Measurements from ENCODE around the gene RFX3. TPM values are rescaled to one million over a fixed set of nuclear protein-coding genes. Genes with fewer than 3 reads are reported as not detected.

The RFX3 gene
- total and polyA plus RNA-seq, 2 of the 13 experiments (the other 11 are each of a cell fraction or from before 2014, with no cell fraction given): 2.7 to 5.3 TPM

- Histone ChIP-seq H3K9ac (ENCODE audit: insufficient read depth, low read depth, low read length) (no peak overlapping the region), H3K27me3 (ENCODE audit: control insufficient read depth in 1 of 2, insufficient read depth in 2 of 2, low read length in 2 of 2) (no peaks in the 10 kb centered on the region), H2AFZ (ENCODE audit: low read length) (no peak overlapping the region), H4K20me1 (ENCODE audit: insufficient read depth, low read length) (no peaks in the 10 kb centered on the region), H3K4me1 (ENCODE audit: insufficient read depth, low read length) (no peaks in the 10 kb centered on the region), H3K9me3 (ENCODE audit: low read length) (no peaks in the 10 kb centered on the region), H3K4me3 (replicated peaks in 1 of 3; ENCODE audit: insufficient read depth in 1 of 3, low read depth in 2 of 3, low read length in 3 of 3) (no peak overlapping the region), H3K79me2 (ENCODE audit: insufficient read depth, low read length) (no peaks in the 10 kb centered on the region), H3K4me2 (ENCODE audit: low read depth, low read length) (no peak overlapping the region), H3K27ac (ENCODE audit: extremely low read length, insufficient read depth, low read length) (no peak overlapping the region), H3K36me3 (replicated peaks in 1 of 2; ENCODE audit: control insufficient read depth in 1 of 2, insufficient read depth in 2 of 2, low read length in 2 of 2) (no peaks in the 10 kb centered on the region)
- CTCF ChIA-PET (ENCODE audit: low intra/inter-chr PET ratio, low total read pairs): no interaction called here
- no peak for FAIRE-seq
- 65% methylated on average over 2 of the region's 2 CpGs for WGBS (ENCODE audit: low lambda C conversion rate)
- POLR2A ChIA-PET: interaction anchor here (0.6 to 1.6 kb wide), 2 partner anchors 17 to 197 kb away, joined by 3 read pairs; partner anchors contain the start of gene RFX3
- TF ChIP-seq ZNF768 (CRISPR knock-in tag; IDR thresholded peaks at IDR 0.05) (no peak), PLRG1 (conservative IDR thresholded peaks at IDR 0.05) (no peak), SOX5 (CRISPR knock-in tag; IDR thresholded peaks at IDR 0.05; ENCODE audit: borderline replicate concordance) (no peak), ARNT (IDR thresholded peaks at IDR 0.05) (no peak), ZBTB42 (CRISPR knock-in tag; IDR thresholded peaks at IDR 0.05) (no peak), ZNF746 (CRISPR knock-in tag; IDR thresholded peaks at IDR 0.05) (no peak), ZNF225 (CRISPR knock-in tag; IDR thresholded peaks at IDR 0.05) (no peak), ZUFSP (CRISPR knock-in tag; IDR thresholded peaks at IDR 0.05; ENCODE audit: borderline replicate concordance) (no peak), HDAC6 (IDR thresholded peaks at IDR 0.05; ENCODE audit: low read depth, low read length) (no peak)
- no TSS peak for BruUV-seq (replicated peaks)
- no peak for DNase-seq (ENCODE audit: low spot score)
- in situ Hi-C loops (cut with HindIII; ENCODE audit: extremely low pct_ligation_motif_present, low pct_unique_long_range_greater_than_20kb) (no loop called here), intact Hi-C loops (cut with micrococcal nuclease; ENCODE audit: unreplicated experiment) (no loop called here)
- ATAC-seq: no peak
These were observed 196.4 kb downstream of the RFX3 start for GRCh38 chr9:3329361-3329760.

- Histone ChIP-seq H3K4me1 (ENCODE audit: insufficient read depth, low read length) (no peaks in the 10 kb centered on the region), H3K4me2 (ENCODE audit: low read depth, low read length) (no peak overlapping the region), H3K9ac (ENCODE audit: insufficient read depth, low read depth, low read length) (no peak overlapping the region), H3K79me2 (ENCODE audit: insufficient read depth, low read length) (no peaks in the 10 kb centered on the region), H3K9me3 (ENCODE audit: low read length) (no peaks in the 10 kb centered on the region), H2AFZ (ENCODE audit: low read length) (no peak overlapping the region), H3K27me3 (ENCODE audit: control insufficient read depth in 1 of 2, insufficient read depth in 2 of 2, low read length in 2 of 2) (no peaks in the 10 kb centered on the region), H4K20me1 (ENCODE audit: insufficient read depth, low read length) (no peaks in the 10 kb centered on the region), H3K36me3 (replicated peaks in 1 of 2; ENCODE audit: control insufficient read depth in 1 of 2, insufficient read depth in 2 of 2, low read length in 2 of 2) (no peaks in the 10 kb centered on the region), H3K27ac (ENCODE audit: extremely low read length, insufficient read depth, low read length) (no peak overlapping the region), H3K4me3 (replicated peaks in 1 of 3; ENCODE audit: insufficient read depth in 1 of 3, low read depth in 2 of 3, low read length in 3 of 3) (no peak overlapping the region)
- ChIA-PET POLR2A (no interaction called here), CTCF (ENCODE audit: low intra/inter-chr PET ratio, low total read pairs) (no interaction called here)
- TF ChIP-seq ZC3H13 (CRISPR knock-in tag; IDR thresholded peaks at IDR 0.05) (no peak), SMC3 (IDR thresholded peaks at IDR 0.05; ENCODE audit: low read length) (no peak), ZNF260 (CRISPR knock-in tag; IDR thresholded peaks at IDR 0.05; ENCODE audit: borderline replicate concordance, low read depth) (no peak)
- TF ChIP-seq, protein P1, sequence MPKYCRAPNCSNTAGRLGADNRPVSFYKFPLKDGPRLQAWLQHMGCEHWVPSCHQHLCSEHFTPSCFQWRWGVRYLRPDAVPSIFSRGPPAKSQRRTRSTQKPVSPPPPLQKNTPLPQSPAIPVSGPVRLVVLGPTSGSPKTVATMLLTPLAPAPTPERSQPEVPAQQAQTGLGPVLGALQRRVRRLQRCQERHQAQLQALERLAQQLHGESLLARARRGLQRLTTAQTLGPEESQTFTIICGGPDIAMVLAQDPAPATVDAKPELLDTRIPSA (CRISPR knock-in tag; IDR thresholded peaks at IDR 0.05; ENCODE audit: borderline replicate concordance): no peak
- ATAC-seq (no peak), DNase-seq (ENCODE audit: low spot score) (no peak), FAIRE-seq (no peak)
- WGBS (ENCODE audit: low lambda C conversion rate): 79% methylated on average over 2 of the region's 2 CpGs
- in situ Hi-C loops (cut with HindIII; ENCODE audit: extremely low pct_ligation_motif_present, low pct_unique_long_range_greater_than_20kb) (no loop called here), intact Hi-C loops (cut with micrococcal nuclease; ENCODE audit: unreplicated experiment) (no loop called here)
- BruUV-seq (replicated peaks): no TSS peak
These were observed 202.1 kb downstream of the RFX3 start for GRCh38 chr9:3323714-3324113.

Data from HepG2 (cell line).